Stimulated activated CD4-positive, alpha-beta T cell treated with anti-CD3 and anti-CD28 coated beads, TNF-alpha, amount 100 ng/mL, for 1 hour (primary cell): ENCODE measurements around the gene ST14.

Experiments
- DNase-seq, 3 donors: peaks; one replicate each; pipeline ENCODE4 v3.0.0-alpha.2; 2020; ENCODE audit warnings: low read depth in 3 of 3, low spot score in 1 of 3

ST14 gene

DNA sequence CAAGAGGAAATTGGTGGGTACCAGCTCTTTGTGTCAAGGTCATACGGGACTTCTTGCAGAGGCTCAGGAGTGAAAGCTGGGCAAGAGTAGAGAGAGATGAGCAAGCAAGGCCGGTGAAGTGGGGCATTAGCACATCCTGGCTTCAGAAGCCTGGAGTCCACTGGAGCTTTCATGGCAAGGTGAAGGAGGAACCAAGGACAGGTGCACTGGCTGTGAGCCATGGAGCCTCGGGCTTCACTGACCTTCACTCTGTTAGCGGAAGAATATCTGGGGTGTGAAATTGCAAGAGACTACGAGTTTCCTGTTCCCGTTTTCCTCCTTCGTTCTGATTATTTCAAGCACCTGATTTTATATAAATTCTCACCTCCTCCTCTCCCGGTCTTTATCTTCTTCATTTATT lies 25.9 kb upstream of the ST14 start:
- no peak for DNase-seq

GRCh38 chr11:130136107-130136506 lies 23.5 kb upstream of the ST14 start:
- no peak for DNase-seq

DNA sequence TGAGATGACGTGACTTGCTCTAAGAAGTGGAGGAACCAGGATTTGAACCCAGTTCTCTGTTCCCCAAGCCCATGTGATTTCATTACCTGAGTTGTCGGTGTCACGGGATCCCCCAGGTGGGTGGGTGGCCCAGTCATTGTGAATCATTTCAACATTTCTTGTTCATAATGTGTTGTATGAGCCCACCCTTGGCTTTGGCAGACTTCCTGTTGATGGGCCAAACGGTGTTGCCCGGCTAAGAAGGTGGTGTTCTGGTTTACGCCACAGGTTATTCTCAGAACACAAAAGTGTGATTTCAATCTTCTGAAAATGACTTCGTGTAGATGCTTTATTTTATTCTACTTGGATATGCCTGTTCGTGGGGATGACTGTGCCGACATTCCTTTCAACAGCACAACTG lies 21.6 kb upstream of the ST14 start:
- no peak for DNase-seq

DNA sequence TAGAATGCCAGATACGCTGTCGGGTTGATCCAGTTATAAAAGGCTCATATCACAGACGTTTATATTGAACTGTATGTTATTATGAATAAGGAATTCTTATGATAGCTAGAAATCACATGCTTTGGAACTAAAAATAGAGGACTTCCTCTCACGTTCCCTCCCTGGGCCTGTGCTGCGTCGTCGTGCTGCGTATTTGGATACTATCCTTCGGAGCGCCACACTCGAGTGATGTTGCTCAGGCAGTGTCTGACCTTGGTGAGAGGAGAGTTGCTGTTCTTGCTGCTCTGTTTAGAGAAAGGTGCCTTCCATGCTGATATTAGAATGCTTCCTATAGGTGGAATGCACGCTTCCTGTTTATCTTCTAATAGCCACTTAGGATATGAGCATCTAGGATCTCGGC lies 20.2 kb upstream of the ST14 start:
- no peak for DNase-seq

- DNase-seq, result no peak
Observed at GRCh38 chr11:130141561-130142341, 17.8 kb upstream of the ST14 start.

- DNase-seq, result no peak
Observed at GRCh38 chr11:130144141-130144540, 15.4 kb upstream of the ST14 start.

DNA sequence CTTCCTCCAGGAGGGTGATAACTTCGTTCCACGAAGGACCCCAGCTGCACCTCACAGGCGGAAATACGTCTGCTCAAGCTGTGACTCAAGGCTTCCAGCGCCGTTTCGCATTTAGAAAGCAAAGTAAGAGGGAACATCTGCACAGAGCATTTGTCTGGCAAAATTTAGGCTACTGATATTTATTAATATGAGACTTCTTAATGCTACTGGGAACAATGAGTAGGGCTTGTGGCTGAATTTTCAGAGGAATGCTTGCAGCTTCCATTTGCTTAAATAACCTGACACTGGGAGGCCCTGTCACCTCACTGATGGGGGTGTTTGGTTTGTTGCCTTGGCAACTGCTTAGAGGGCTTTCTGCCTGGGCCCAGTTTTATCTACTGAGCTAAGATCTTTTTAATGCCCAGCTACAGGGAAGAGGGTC lies 14.7 kb upstream of the ST14 start:
- DNase-seq, result no peak

DNA sequence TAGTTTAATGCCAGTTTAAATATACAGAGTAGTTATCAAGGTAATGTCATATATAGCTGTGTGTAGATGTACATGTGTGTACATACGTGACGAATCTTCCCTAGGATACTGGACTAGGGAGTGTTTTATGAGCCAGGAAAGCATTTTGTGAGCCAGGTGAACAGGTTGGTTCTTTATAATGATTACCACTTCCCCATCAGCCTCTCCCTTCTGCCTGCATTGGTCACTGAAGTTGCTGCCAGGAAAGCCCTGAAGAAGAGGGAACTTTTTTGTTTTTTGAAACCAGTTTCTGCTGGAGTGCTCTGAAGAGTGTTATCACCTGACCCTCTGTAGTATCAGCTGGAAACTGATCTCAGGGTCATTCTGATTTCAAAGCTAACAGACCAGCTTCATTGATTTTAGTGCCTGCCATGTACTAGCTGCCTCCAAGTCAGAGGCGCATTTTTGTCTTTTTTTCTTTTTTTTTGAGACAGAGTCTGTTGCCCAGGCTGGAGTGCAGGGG lies 14.2 kb upstream of the ST14 start:
- DNase-seq, result no peak

DNA sequence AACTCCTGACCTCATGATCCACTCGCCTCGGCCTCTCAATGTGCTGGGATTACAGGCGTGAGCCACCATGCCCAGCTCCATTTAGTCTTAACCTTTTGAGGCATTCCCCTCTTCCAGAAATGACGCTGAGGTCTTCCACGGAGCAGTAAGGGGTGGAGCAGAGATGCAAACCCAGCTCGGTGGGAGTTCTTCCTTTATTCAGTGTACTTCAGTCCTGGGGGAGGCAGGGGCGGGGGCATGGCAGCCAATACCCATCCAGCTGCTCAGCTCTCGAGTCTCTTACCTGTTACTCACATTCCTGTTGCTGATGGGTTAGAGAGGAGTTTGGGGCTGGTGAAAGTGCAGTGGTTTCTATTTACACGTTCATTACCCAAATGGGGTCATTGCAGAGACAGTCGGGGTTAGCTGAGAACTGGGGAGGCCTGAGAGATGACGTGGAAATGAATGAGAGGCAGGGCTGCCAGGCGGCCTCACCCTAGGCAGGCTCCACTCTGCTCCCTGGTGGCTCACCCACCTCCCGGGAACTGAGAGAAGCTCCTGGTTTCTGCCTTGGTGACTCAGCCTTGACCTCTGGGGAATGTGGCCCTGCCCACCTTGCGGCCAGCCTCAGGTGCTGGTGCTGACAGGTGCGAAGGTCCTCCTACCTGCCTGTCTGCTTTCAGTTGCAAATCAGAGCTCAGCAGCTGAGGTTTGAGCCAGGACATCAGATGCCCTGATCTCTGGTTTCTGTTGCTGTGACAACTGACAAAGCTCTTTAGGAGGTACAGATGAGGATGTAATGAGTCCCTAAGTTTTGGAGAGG lies 13.4 kb upstream of the ST14 start:
- DNase-seq, result no peak

GRCh38 chr11:130146796-130147195 lies 12.8 kb upstream of the ST14 start:
- DNase-seq, result no peak

- DNase-seq, result no peak
Observed at GRCh38 chr11:130148796-130149326, 10.7 kb upstream of the ST14 start.

GRCh38 chr11:130150790-130151189 lies 8.8 kb upstream of the ST14 start:
- no peak for DNase-seq

DNA sequence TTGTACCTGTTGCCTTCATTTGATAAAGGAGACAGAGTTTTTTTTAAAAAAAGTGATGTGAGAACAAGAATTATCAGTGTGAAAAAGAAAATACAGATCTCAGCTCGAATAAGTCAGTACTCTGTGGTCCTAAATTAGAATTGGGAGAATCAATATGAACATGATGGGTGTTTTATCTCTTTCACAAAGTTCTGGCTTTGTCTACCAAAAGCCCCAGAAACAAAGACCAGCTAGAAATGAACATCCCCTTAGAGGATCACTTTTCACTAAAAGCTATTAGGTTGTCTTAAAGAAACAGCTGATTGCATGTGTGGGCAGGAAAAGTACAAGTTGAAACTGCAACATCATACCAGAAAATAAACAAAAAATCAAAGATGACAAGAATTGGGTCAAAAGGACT lies 8.4 kb upstream of the ST14 start:
- no peak for DNase-seq

DNA sequence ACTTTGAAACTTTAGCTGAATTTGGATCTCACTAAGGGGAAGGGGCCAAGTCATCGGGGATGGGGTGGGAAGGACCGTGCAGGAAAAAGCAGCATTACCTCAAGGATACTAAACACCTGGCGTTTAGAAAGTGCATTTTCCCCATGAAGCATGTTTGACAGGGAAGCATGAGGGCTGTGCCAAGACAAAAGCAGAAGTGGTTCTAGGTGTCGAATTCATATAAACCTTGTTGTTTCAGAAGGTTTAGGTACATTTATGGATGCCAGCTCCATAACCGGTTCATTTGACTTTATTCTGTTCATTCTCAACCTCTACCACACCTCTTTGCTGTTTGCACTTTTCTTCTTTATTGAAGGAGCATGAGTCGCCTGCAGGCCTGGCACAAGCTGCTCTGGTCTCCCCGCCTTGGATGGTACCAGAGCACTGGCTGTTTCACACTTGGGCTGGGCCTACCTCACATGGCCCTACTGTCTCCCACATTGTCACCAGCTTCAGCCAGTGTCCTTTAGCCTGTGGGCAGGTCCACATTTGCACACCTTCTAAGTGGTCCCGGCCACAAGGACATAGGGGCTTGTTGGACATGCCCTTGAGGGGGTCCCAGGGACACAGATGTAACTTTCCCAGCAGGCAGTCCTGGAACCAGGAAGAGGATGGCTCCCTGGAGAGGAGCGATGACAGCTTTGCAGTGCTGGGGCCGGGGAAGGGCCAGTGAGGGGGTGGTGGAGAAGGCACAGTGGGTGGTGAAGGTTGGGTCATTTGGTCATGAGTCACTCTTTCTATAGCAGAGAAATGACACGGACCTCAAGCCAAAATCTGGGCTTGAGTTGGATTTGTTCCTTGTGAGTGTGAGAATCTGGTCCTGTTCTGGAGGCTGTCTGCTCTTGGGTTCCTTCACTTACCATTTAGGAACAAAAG lies 3.2 kb upstream of the ST14 start:
- no peak for DNase-seq

DNA sequence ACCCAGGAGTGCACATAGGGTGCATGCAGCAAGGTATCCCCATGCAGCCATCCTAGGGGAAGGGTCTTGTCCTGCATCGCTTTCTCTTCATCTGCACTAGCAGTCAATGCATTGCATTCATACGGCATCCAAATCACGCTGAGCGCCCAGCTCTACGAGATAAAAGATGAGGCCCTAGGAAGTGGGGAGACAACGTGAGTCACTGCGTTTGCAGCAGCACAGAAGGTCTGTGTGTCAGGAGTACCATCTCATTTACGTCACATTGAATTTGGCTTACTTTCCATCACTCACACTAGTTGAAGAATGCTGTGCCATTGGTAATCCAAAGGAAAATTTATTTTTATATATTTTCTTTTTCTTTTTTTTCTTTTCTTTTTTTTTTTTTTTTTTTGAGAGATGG lies 2.5 kb upstream of the ST14 start:
- DNase-seq, result no peak

DNA sequence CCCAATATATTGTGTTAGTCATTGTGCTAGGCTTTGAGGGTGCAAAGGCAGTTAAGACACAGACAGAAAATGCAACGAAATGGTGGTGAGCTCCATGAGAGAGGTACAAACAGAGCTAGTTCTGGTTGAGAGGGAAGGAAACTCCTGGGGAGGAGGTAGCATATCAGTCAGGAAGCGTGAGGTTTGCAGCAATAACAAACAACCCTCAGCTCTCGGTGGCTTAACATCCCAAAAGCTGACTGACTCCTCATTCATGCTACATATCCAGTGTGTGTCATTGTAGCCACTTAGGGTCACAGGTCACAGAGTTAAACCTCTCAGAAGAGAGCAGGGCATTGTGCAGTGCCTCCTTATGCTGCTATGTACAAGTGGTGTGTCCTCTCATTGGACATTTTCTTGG lies 1.7 kb upstream of the ST14 start:
- DNase-seq, result no peak

DNA sequence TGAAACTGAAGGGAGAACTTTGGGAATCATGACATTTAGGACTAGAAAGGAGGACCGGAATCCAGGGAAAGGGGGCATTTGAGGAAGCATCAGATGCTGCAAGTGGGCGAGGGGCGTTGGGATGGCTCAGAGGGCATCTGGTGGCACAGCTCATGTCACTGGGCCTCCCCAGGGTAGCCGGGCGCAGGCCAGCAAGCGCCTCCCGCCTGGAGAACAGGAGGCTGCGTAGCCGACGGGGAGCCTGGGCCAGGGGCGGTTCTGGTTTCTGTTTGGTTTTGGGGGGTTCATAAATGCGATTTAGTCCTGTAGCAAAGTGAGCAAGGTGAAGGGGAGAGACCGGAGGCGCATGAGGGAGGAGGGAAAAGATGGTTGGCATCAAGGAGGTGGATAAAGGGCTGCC lies 443 bp upstream of the ST14 start:
- no peak for DNase-seq

DNA sequence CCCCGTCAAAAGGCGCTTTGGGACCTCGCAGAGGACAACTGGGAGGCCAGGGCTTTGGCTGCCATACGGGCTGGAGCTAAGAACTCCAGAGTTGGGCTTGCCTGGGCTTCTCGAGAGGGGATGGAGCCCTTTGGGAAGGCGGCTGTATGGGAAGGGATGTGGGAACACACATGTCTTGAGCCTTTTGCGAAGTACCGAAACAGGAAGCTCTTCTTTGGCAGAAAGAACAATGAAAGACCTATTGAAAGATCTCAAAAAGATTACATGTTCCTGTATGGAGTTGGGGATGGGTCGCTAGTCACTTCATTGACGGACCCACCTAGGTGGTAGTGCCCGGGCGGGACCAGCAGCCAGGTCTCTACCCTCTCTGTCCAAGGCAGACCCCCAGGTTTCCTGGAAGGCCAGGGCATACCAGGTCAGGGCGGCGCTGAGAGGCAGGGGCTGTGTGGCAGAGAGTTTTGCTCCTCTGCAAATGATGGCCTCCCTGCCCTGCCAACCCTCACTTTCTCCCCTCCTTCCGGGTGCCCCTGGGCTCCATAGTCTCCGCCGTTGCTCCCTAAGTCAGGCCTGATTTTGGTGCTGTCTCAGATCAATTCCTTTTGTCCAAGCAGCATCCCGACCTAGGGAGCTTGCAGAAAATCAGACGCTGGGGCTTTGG lies 1.0 kb downstream of the ST14 start:
- no peak for DNase-seq

DNA sequence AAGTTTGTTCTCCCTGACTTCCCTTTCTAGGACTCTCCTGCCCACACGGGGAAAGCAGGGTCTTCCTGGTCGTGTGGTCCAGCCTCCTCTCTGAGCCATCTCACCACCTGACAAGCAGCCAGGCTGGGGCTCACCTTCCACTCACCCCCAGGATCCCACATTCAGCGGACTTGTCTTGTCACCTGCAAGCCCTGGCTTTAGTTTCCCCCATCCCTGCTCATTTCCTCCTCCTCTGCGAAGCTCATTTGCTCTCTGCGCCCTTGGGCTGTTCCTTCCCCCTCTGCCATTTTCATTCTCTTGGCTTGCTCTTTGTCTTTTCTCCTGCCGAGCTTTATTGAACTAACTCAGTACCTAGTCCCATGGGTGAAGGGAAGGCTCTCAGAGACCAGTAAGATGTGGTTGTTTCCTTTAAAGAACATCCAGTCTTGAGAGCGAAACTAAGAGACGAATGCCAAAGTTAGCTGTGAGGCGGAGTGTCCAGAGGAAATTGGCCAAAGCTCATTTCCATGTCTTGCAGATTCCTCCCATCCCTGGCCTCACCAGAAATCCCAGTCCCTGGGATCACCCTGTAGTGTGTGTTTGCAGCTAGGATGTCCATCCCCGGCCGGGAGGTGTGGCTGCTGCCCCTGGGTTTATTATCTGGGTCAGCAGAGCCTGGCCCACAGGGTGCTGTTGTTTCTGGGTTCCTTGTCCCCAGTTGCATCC lies 2.0 kb downstream of the ST14 start:
- no peak for DNase-seq

DNA sequence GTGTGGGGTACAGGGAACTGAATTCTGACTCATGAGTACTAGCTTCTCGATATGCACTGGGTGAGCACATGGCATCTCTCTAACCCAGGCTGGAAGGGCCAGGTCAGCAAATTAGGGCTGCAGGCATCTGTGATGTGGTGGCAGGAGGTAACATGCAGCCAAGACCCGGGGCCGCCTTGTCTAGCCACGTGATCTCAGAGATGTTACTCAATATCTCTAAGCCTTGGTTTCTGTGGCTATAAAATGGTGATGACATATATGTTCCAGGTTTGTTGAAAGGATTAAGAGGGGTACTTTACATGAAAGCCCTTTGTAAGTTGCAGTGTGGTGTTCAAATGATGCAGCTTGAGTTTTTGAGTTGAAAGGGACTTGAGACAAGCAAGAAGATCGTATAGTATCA lies 3.2 kb downstream of the ST14 start:
- no peak for DNase-seq
